GOT3 (cell line): Measurements from ENCODE around the gene FCGBP.

ENCODE experiments used
- DNase-seq: peaks from one replicate; lab custom pipeline; 2025; ENCODE audit warnings: mixed read lengths; lab: John Stamatoyannopoulos, UW

The FCGBP gene

GRCh38 chr19:39946532-39946931, 12.1 kb upstream of the FCGBP start:
- no peak for DNase-seq

- DNase-seq = no peak
Observed at GRCh38 chr19:39943586-39943985, 9.2 kb upstream of the FCGBP start.

GRCh38 chr19:39942366-39942730, 7.9 kb upstream of the FCGBP start:
- no peak for DNase-seq

DNA sequence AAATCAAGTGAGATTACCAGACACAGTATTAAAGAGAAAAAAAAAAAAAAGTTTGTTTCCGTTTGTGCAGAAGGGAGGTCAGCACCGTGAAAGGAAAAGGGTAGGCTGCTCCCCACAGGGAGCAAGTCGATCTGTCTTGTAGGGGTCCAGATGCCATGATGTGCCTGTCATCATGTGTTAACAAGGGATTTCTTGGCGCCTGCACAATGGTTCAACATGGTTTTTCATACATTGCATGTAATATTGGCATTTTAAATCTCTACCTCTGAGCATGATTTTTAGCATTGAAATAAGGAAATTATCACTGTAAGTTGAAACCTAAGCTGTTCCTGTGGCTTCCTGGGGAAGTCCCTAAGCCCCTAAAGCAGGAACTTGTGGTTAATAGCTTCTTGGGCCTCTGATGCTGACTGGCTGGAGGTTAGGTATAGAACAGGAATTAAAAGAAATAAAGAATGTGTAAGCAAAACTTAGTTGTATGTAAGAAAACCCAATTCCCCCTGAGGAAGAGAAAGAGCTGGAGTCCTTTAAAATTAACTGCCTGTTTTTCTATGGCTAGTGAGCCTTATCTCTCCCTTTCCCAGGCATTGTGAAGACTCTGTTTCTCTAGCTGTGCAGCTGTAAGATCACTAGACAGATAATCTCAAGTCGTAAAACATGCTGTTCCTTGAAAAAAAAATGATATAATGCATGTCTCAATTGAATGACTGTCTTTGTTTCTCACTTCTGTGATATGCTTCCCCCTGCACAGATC, 7.4 kb upstream of the FCGBP start:
- no peak for DNase-seq

DNA sequence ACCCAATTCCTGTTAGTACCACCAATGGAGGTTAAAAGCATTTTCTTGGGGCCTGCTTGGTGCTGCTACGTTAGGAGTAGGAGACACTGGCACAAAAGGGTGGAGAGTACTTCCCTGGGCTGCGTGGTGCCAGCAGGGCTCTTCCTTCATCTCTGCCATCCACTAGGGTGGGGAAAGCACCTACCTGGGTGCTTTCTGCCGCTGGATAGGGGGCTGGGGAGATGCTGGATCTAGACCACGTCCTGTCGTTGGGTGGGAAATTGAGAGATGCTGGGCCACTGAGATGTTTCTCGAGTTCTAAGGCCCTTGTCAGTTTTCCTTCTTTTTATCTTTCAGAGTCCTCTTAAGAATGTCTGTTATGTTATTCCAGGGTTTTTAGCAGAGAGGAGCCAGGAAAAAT, 6.7 kb upstream of the FCGBP start:
- no peak for DNase-seq

GRCh38 chr19:39940221-39940833, 5.9 kb upstream of the FCGBP start:
- no peak for DNase-seq

DNA sequence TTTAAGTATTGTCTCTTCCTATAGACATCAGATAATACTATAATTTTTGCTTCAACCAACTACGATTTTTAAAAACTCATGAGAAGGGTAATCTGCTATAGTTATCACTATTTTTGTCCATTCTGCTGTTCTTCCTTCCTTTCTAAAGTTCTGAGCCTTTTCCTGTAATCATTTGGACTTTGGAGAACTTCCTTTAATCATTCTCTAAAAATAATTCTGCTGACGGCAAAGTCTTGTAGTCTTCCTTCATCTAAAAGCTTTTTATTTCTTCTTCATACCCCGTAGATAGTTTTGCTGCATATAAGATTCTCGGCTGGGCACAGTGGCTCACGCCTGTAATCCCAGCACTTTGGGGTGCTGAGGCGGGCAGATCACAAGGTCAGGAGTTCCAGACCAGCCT, 5.1 kb upstream of the FCGBP start:
- no peak for DNase-seq

GRCh38 chr19:39937787-39938186, 3.4 kb upstream of the FCGBP start:
- DNase-seq = no peak

- DNase-seq = no peak
Observed at GRCh38 chr19:39937094-39937720, 2.8 kb upstream of the FCGBP start.

- no peak for DNase-seq
Observed at GRCh38 chr19:39936622-39937021, 2.2 kb upstream of the FCGBP start.

DNA sequence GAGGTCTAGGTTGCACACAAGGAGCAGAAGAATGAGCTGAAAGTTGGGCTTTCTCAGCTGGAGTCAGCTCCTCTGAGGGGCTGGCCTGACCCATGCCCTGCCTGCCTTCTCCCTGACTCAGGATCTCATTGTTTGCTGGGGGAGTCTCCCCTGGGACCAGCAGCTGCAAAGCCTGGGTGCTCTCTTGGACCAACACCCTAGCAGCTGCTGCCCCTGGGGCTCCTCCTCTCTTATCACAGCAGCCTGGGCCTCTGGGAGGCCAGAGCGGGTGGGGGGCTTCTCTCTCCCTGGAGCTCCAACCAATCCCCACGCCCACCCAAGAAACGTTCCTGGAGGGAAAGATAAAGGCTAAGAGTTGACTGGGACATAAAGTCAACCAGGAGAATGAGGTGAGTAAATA, 1.6 kb upstream of the FCGBP start:
- no peak for DNase-seq

DNA sequence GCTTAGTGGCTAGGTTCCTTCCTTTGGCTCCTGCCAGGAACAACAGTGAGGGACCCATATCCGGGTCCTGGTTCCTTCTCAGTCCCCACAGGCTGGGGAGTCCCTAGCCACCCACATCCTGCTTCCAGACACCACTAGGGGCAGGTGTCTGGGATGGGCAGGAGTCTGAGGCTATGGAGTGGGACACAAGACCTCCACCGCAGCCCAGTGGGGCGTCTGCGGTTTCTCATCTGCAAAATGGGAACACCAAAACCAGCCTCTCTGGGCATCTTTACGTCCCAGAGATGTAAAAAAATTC, 879 bp upstream of the FCGBP start:
- no peak for DNase-seq

- DNase-seq = no peak
Observed at GRCh38 chr19:39929750-39930149, 4.7 kb downstream of the FCGBP start.

DNA sequence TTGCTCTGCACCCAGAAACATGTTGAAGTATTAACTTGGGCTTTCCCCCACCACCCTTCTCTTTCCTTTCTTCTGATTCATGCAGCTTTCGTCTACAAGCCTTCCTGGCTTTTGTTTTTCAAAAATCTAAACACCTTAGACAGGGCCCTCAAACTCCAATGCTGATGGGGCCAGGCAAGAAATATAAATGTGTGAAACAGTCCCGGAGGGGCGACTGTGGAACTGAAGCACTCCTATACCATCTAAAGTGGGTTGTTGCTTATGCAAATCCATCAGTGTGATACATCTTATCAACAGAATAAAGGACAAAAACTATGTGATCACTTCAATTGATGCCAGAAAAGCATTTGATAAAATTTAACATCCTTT, 6.1 kb downstream of the FCGBP start:
- no peak for DNase-seq

GRCh38 chr19:39927524-39928356, 6.7 kb downstream of the FCGBP start:
- DNase-seq = no peak

- no peak for DNase-seq
Observed at GRCh38 chr19:39927076-39927475, 7.4 kb downstream of the FCGBP start.

- no peak for DNase-seq
Observed at GRCh38 chr19:39926170-39926760, 8.2 kb downstream of the FCGBP start.

DNA sequence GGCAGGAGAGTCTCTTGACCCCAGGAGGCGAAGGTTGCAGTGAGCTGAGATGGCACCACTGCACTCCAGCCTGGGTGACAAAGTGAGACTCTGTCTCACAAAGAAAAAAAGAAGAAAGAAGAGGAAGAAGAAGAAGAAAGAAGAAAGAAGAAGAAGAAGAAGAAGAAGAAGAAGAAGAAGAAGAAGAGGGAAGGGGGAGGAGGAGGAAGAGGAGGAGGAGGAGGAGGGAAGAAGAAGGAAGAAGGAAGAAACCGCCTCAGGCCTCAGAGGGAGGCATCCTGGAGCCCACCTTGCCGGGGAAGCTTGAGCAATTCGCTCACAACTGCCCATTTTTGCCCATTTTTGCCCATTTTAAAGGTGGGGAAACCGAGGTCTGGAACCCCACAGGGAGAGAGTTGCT, 9.5 kb downstream of the FCGBP start:
- no peak for DNase-seq

GRCh38 chr19:39924389-39924788, 10.0 kb downstream of the FCGBP start:
- no peak for DNase-seq

- no peak for DNase-seq
Observed at GRCh38 chr19:39923862-39924261, 10.6 kb downstream of the FCGBP start.

- DNase-seq = no peak
Observed at GRCh38 chr19:39919976-39920375, 14.5 kb downstream of the FCGBP start.

DNA sequence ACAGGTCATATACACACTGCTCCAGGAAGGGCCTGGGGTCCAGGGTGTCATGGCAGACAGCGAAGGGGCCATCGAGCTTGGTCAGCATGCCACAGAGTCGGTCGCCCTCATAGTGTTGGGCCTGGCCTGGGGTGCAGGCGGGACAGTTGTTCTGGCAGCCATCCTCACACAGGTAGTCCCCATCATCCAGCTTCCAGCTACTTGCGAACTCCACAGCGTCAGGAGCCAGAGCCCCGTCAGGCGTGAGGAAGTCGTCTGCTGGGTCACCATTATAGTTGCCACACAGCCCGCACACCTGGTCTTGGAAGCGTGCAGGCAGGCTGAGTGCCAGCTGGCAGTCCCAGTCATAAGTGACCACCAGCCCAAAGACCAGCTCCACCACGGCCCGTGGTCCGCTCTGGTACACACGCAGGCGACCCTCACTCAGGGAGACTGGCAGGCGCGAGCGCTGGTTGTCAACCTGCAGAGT, 16.2 kb downstream of the FCGBP start:
- DNase-seq = no peak
